ENCODE data around the gene DXO.

DNA sequence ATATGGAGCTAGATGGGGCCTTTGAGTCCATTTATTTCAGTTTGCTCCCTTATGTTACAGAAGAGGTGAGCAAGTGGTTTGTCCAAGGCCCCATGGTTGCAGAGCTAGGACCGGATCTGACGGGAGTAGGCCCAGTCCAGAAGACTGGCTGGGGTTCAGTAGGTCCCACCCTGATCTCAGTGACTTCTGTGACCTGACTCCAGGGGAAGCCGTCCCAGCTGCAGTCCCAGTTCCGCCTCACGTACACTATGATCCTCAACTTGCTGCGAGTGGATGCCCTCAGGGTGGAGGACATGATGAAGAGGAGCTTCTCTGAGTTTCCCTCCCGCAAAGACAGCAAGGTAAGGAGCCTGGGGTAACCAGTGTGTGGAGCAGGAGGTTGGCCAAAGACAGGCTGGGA lies 5.4 kb downstream of the DXO start:
- TF ChIP-seq, protein P1, sequence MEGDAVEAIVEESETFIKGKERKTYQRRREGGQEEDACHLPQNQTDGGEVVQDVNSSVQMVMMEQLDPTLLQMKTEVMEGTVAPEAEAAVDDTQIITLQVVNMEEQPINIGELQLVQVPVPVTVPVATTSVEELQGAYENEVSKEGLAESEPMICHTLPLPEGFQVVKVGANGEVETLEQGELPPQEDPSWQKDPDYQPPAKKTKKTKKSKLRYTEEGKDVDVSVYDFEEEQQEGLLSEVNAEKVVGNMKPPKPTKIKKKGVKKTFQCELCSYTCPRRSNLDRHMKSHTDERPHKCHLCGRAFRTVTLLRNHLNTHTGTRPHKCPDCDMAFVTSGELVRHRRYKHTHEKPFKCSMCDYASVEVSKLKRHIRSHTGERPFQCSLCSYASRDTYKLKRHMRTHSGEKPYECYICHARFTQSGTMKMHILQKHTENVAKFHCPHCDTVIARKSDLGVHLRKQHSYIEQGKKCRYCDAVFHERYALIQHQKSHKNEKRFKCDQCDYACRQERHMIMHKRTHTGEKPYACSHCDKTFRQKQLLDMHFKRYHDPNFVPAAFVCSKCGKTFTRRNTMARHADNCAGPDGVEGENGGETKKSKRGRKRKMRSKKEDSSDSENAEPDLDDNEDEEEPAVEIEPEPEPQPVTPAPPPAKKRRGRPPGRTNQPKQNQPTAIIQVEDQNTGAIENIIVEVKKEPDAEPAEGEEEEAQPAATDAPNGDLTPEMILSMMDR (IDR thresholded peaks at IDR 0.05 in 2 of 3, conservative IDR thresholded peaks at IDR 0.05 in 1 of 3; ENCODE audit: borderline replicate concordance in 1 of 3, insufficient read depth in 1 of 3, low read depth in 2 of 3, low read length in 2 of 3) = no peak
- no peak for TF ChIP-seq POLR2AphosphoS5 (IDR thresholded peaks at IDR 0.05; ENCODE audit: low read depth, low read length)
- TF ChIP-seq SRF (IDR thresholded peaks at IDR 0.05; ENCODE audit: low read depth) = no peak
- TF ChIP-seq EZH2phosphoT487 (IDR thresholded peaks at IDR 0.05; ENCODE audit: borderline replicate concordance) = no peak
